ENCODE measurements around the gene DLST.

DLST gene

GRCh38 chr14:74898694-74899093 lies 17.0 kb downstream of the DLST start:
- Histone ChIP-seq H3K4me3 (ENCODE audit: low read length) (no peak overlapping the region), H3K36me3 (ENCODE audit: insufficient read depth, low read length) (peaks cover 96% of the 10 kb centered on the region), H3K9ac (ENCODE audit: low read depth, low read length) (no peak overlapping the region), H3K27ac (ENCODE audit: low read depth, low read length) (no peak overlapping the region), H3K4me1 (ENCODE audit: insufficient read depth, low read length) (no peaks in the 10 kb centered on the region; the same call in 1 of the 2 replicates), H3K9me3 (ENCODE audit: insufficient read depth, low read depth, low read length) (no peaks in the 10 kb centered on the region), H3K27me3 (ENCODE audit: insufficient read depth, low read length) (no peaks in the 10 kb centered on the region)
- 93% methylated on average over 5 of the region's 5 CpGs for WGBS

GRCh38 chr14:74902941-74903705 lies 21.4 kb downstream of the DLST start:
- Histone ChIP-seq H3K36me3 (ENCODE audit: insufficient read depth, low read length) (peaks cover 69% of the 10 kb centered on the region), H3K9ac (ENCODE audit: low read depth, low read length) (no peak overlapping the region), H3K9me3 (ENCODE audit: insufficient read depth, low read depth, low read length) (no peaks in the 10 kb centered on the region), H3K4me1 (ENCODE audit: insufficient read depth, low read length) (no peaks in the 10 kb centered on the region; the same call in 1 of the 2 replicates), H3K27ac (ENCODE audit: low read depth, low read length) (peak overlapping the region; percentile 51; the same call in 1 of the 2 replicates), H3K4me3 (ENCODE audit: low read length) (no peak overlapping the region), H3K27me3 (ENCODE audit: insufficient read depth, low read length) (no peaks in the 10 kb centered on the region)
- 87% methylated on average over 10 of the region's 10 CpGs for WGBS

- H3K4me3 ChIP-seq (ENCODE audit: low read length): no peak overlapping the region
- WGBS: 96% methylated on average over 6 of the region's 6 CpGs
- H3K9me3 ChIP-seq (ENCODE audit: insufficient read depth, low read depth, low read length): no peaks in the 10 kb centered on the region
- peaks cover 51% of the 10 kb centered on the region for H3K36me3 ChIP-seq (ENCODE audit: insufficient read depth, low read length)
- no peaks in the 10 kb centered on the region for H3K27me3 ChIP-seq (ENCODE audit: insufficient read depth, low read length)
- no peak overlapping the region for H3K9ac ChIP-seq (ENCODE audit: low read depth, low read length)
- H3K27ac ChIP-seq (ENCODE audit: low read depth, low read length): no peak overlapping the region
- no peaks in the 10 kb centered on the region; the same call in 1 of the 2 replicates for H3K4me1 ChIP-seq (ENCODE audit: insufficient read depth, low read length)
Measured at GRCh38 chr14:74904635-74905503, 23.2 kb downstream of the DLST start.

- Histone ChIP-seq H3K4me1 (ENCODE audit: insufficient read depth, low read length) (no peaks in the 10 kb centered on the region; the same call in 1 of the 2 replicates), H3K9ac (ENCODE audit: low read depth, low read length) (no peak overlapping the region), H3K9me3 (ENCODE audit: insufficient read depth, low read depth, low read length) (no peaks in the 10 kb centered on the region), H3K27me3 (ENCODE audit: insufficient read depth, low read length) (no peaks in the 10 kb centered on the region), H3K36me3 (ENCODE audit: insufficient read depth, low read length) (peaks cover 43% of the 10 kb centered on the region), H3K4me3 (ENCODE audit: low read length) (no peak overlapping the region), H3K27ac (ENCODE audit: low read depth, low read length) (no peak overlapping the region)
- WGBS: 65% methylated on average over 14 of the region's 14 CpGs
Measured at GRCh38 chr14:74905595-74906142, 24.0 kb downstream of the DLST start.

- no peak overlapping the region for H3K9ac ChIP-seq (ENCODE audit: low read depth, low read length)
- no peak overlapping the region for H3K4me3 ChIP-seq (ENCODE audit: low read length)
- no peaks in the 10 kb centered on the region for H3K9me3 ChIP-seq (ENCODE audit: insufficient read depth, low read depth, low read length)
- H3K27me3 ChIP-seq (ENCODE audit: insufficient read depth, low read length): no peaks in the 10 kb centered on the region
- H3K36me3 ChIP-seq (ENCODE audit: insufficient read depth, low read length): peaks cover 30% of the 10 kb centered on the region
- H3K4me1 ChIP-seq (ENCODE audit: insufficient read depth, low read length): no peaks in the 10 kb centered on the region; the same call in 1 of the 2 replicates
- 93% methylated on average over 12 of the region's 12 CpGs for WGBS
- no peak overlapping the region for H3K27ac ChIP-seq (ENCODE audit: low read depth, low read length)
Measured at GRCh38 chr14:74906925-74907521, 25.3 kb downstream of the DLST start.

GRCh38 chr14:74907744-74908143 lies 26.0 kb downstream of the DLST start:
- no peaks in the 10 kb centered on the region for H3K9me3 ChIP-seq (ENCODE audit: insufficient read depth, low read depth, low read length)
- H3K4me3 ChIP-seq (ENCODE audit: low read length): no peak overlapping the region
- H3K4me1 ChIP-seq (ENCODE audit: insufficient read depth, low read length): no peaks in the 10 kb centered on the region; the same call in 1 of the 2 replicates
- no peak overlapping the region for H3K27ac ChIP-seq (ENCODE audit: low read depth, low read length)
- H3K27me3 ChIP-seq (ENCODE audit: insufficient read depth, low read length): no peaks in the 10 kb centered on the region
- peaks cover 22% of the 10 kb centered on the region for H3K36me3 ChIP-seq (ENCODE audit: insufficient read depth, low read length)
- 98% methylated on average over 6 of the region's 6 CpGs for WGBS
- H3K9ac ChIP-seq (ENCODE audit: low read depth, low read length): no peak overlapping the region

GRCh38 chr14:74908861-74909341 lies 27.2 kb downstream of the DLST start:
- no peaks in the 10 kb centered on the region for H3K9me3 ChIP-seq (ENCODE audit: insufficient read depth, low read depth, low read length)
- no peaks in the 10 kb centered on the region for H3K27me3 ChIP-seq (ENCODE audit: insufficient read depth, low read length)
- H3K9ac ChIP-seq (ENCODE audit: low read depth, low read length): no peak overlapping the region
- WGBS: 91% methylated on average over 9 of the region's 9 CpGs
- no peak overlapping the region for H3K4me3 ChIP-seq (ENCODE audit: low read length)
- no peaks in the 10 kb centered on the region for H3K4me1 ChIP-seq (ENCODE audit: insufficient read depth, low read length)
- H3K36me3 ChIP-seq (ENCODE audit: insufficient read depth, low read length): peaks cover 13% of the 10 kb centered on the region
- no peak overlapping the region for H3K27ac ChIP-seq (ENCODE audit: low read depth, low read length)

- Histone ChIP-seq H3K36me3 (ENCODE audit: insufficient read depth, low read length) (peaks cover 7% of the 10 kb centered on the region; the same call in 1 of the 2 replicates), H3K4me3 (ENCODE audit: low read length) (no peak overlapping the region), H3K27ac (ENCODE audit: low read depth, low read length) (no peak overlapping the region), H3K9ac (ENCODE audit: low read depth, low read length) (no peak overlapping the region), H3K4me1 (ENCODE audit: insufficient read depth, low read length) (no peaks in the 10 kb centered on the region), H3K9me3 (ENCODE audit: insufficient read depth, low read depth, low read length) (no peaks in the 10 kb centered on the region), H3K27me3 (ENCODE audit: insufficient read depth, low read length) (no peaks in the 10 kb centered on the region)
- WGBS: 93% methylated on average over 14 of the region's 14 CpGs
Measured at GRCh38 chr14:74909501-74909900, 27.8 kb downstream of the DLST start.

- no peaks in the 10 kb centered on the region for H3K4me1 ChIP-seq (ENCODE audit: insufficient read depth, low read length)
- peaks cover 4% of the 10 kb centered on the region; the same call in 1 of the 2 replicates for H3K36me3 ChIP-seq (ENCODE audit: insufficient read depth, low read length)
- H3K9ac ChIP-seq (ENCODE audit: low read depth, low read length): no peak overlapping the region
- H3K9me3 ChIP-seq (ENCODE audit: insufficient read depth, low read depth, low read length): no peaks in the 10 kb centered on the region
- no peak overlapping the region for H3K4me3 ChIP-seq (ENCODE audit: low read length)
- 87% methylated on average over 10 of the region's 10 CpGs for WGBS
- H3K27me3 ChIP-seq (ENCODE audit: insufficient read depth, low read length): no peaks in the 10 kb centered on the region
- H3K27ac ChIP-seq (ENCODE audit: low read depth, low read length): no peak overlapping the region
Measured at GRCh38 chr14:74909911-74910310, 28.2 kb downstream of the DLST start.

- 90% methylated on average over 10 of the region's 10 CpGs for WGBS
- Histone ChIP-seq H3K9me3 (ENCODE audit: insufficient read depth, low read depth, low read length) (no peaks in the 10 kb centered on the region), H3K36me3 (ENCODE audit: insufficient read depth, low read length) (peaks cover 4% of the 10 kb centered on the region; the same call in 1 of the 2 replicates), H3K27ac (ENCODE audit: low read depth, low read length) (no peak overlapping the region), H3K4me3 (ENCODE audit: low read length) (no peak overlapping the region), H3K9ac (ENCODE audit: low read depth, low read length) (no peak overlapping the region), H3K27me3 (ENCODE audit: insufficient read depth, low read length) (no peaks in the 10 kb centered on the region), H3K4me1 (ENCODE audit: insufficient read depth, low read length) (no peaks in the 10 kb centered on the region)
Measured at GRCh38 chr14:74910556-74910955, 28.8 kb downstream of the DLST start.

All from HUES64 (cell line).